ENCODE measurements around the gene ZNF883.
A peak's percentile ranks its signal among the peaks of the same experiment; 100 is the strongest.

ZNF883 gene

GRCh38 chr9:112925058-112925641 is 86.8 kb downstream of the ZNF883 start:
- H3K4me3 ChIP-seq (ENCODE audit: low read depth, low read length), result no peak overlapping the region
- DNase-seq (ENCODE audit: low read depth), result no peak

DNA sequence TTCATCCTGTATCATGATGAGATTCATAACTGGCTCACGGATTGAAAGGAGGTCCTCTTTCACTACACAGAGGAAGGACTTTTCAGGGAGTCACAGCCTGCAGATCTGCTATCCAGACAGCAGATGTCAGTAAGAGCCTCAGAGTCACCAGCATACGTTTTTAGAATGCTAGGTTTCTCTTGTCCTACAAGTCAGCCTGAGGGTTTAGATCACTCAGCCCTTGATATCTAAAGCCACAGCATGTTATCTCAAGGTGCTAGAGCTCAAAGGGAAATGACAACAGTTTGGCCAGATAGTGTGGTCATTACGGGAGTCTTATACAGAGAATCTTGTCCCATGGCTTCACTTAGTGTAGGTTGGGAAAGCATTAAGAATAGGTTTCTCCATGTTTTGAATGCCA is 90.4 kb downstream of the ZNF883 start:
- H3K4me3 ChIP-seq (ENCODE audit: low read depth, low read length), result no peak overlapping the region
- DNase-seq (ENCODE audit: low read depth), result peak; percentile 24

DNA sequence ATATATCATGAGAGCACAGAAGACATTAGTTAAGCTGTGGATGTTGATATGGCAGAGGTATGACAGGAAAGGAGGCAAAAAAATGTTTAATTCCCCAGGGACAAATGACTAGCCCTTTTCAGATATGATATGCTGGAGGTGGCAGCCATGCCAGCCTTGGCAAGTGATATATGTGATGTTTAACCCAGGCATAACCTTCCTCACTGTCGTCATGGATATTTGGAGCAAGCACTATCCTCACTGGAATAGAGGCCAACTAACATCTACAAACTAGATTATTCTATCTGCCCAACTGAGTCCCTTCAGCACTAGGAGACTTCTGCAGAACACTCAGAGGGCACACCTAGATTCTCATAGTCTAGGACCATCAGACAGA is 94.0 kb downstream of the ZNF883 start:
- DNase-seq (ENCODE audit: low read depth), result no peak
- H3K4me3 ChIP-seq (ENCODE audit: low read depth, low read length), result no peak overlapping the region

GRCh38 chr9:112917047-112917986 is 94.7 kb downstream of the ZNF883 start:
- no peak for DNase-seq (ENCODE audit: low read depth)
- H3K4me3 ChIP-seq (ENCODE audit: low read depth, low read length), result no peak overlapping the region

GRCh38 chr9:112914524-112914923 is 97.5 kb downstream of the ZNF883 start:
- no peak overlapping the region for H3K4me3 ChIP-seq (ENCODE audit: low read depth, low read length)
- DNase-seq (ENCODE audit: low read depth), result no peak

GRCh38 chr9:112913326-112913725 is 98.7 kb downstream of the ZNF883 start:
- H3K4me3 ChIP-seq (ENCODE audit: low read depth, low read length), result no peak overlapping the region
- DNase-seq (ENCODE audit: low read depth), result no peak

DNA sequence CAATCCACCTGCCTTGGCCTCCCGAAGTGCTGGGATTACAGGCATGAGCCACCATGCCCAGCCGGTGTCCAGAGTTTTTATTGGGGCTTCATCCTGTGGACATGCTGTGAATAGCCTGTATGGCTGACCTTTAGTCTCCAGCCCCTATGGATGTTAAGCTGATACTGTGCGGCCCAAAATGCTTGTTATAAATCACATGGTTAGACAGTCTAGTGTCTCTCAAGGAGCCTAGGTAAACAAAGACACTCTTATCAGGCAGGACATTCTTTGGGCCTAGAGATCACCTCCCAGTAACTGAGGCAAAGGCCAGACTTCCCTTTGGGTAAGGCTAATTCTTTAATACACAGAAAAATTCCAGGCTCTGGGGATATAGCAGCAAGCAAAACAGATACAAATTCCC is 99.4 kb downstream of the ZNF883 start:
- no peak for DNase-seq (ENCODE audit: low read depth)
- no peak overlapping the region for H3K4me3 ChIP-seq (ENCODE audit: low read depth, low read length)

DNA sequence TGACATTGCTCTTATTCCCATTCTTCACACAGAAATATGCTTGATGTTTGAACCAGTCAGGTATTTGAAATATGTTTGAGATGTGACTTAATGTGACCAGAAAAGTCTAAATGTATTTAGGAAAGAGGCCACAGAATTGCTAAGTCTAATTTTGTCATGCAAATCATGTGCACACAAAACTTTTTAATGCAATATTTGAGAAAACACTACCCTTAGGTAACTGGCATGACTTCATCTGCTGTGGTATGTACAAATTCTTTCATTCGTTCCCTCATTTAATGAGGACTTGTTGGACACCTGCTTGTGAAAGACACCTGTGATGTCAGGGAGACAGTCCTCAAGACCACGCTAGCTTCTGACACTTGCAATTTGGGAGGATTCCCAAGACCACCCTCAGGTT is 100.3 kb downstream of the ZNF883 start:
- H3K4me3 ChIP-seq (ENCODE audit: low read depth, low read length), result no peak overlapping the region

More for the DNA sequence above, 100.3 kb downstream of the ZNF883 start:
- no peak for DNase-seq (ENCODE audit: low read depth)

Data from skeletal muscle cell (primary cell).